ENCODE results near the gene ABI3.
"Not testable (repeated sequence)": the region's sequence is repeated elsewhere in the genome, so short reads cannot be mapped to it uniquely, and the experiment has no call there.

The ABI3 gene

GRCh38 chr17:49254066-49254465, 43.6 kb downstream of the ABI3 start:
- DNase-seq: no peak

GRCh38 chr17:49255125-49255524, 44.6 kb downstream of the ABI3 start:
- no peak for DNase-seq

DNA sequence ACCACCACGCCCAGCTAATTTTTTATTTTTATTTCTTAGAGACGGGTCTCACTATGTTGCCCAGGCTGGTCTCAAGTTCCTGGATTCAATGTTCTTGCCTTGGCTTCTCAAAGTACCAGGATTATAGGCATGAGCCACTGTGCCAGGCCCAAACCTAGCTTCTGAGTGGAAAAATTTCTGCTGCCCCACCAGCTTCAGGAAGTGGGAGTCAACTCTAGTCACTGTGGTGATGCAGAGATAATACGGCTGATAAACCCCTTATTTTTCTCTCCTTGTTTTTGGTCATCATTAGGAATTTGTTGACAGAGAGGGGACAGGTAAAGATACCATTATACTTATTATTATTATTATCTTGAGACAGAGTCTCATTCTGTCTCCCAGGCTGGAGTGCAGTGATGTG, 47.9 kb downstream of the ABI3 start:
- no peak for DNase-seq

DNA sequence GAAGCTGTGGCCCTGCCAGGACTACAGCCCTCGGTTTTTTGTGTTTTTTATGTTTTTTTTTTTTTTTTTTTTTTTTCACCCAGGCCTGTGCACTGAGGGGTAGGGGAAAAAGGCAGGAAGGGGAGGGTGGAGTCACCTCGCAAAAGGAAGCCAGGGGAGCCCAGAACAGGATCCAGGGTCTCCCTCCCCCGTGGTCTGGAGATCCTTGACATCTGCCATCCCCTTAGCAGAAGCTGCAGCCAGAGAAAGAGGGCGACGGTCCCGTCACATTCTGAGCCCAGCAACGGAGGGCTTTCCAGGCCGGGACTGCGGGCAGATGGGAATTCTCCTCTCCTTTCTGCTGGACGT, 49.1 kb downstream of the ABI3 start:
- DNase-seq: no peak

- no peak for DNase-seq
Measured at GRCh38 chr17:49260011-49260816, 49.7 kb downstream of the ABI3 start.

- no peak for DNase-seq
Measured at GRCh38 chr17:49260817-49261291, 50.3 kb downstream of the ABI3 start.

GRCh38 chr17:49261540-49261939, 51.0 kb downstream of the ABI3 start:
- not testable (repeated sequence) for DNase-seq

GRCh38 chr17:49266233-49266632, 55.7 kb downstream of the ABI3 start:
- no peak for DNase-seq

DNA sequence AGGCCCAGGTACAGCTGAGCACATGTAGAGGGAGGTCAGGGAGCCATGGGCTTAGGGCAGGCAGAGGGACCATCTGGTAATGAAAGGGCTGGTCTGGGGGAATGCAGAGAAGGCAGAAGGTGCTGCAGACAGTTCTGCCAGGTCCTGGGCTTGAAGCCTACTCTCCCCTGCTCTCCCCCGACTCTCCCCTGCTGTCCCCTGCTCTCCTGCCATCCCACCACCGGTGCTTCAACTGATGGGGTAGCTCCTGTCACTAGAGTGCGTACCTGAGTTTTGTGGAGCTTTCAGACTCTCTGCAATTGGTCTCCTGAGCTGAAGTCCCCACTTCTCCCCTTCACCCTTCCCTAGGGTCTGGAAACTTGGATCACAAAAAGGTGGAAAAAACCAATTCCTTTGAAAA, 57.4 kb downstream of the ABI3 start:
- DNase-seq: no peak

- DNase-seq: no peak
Measured at GRCh38 chr17:49269356-49269755, 58.8 kb downstream of the ABI3 start.

Data from NCI-H1694 treated with DMSO at 0.1 percent for 48 hours (cell line).